GM18511 (cell line): ENCODE data around the gene MRPS12.
"Not testable (repeated sequence)": the region's sequence is repeated elsewhere in the genome, so short reads cannot be mapped to it uniquely, and the experiment has no call there.

Source experiments
- ATAC-seq: cut with Tn5 transposase; IDR thresholded peaks from one replicate; pipeline ENCODE4 v1.9.1; 2021; ENCODE audit warnings: mild to moderate bottlenecking, moderate library complexity; ENCODE audit not compliant: unreplicated experiment

MRPS12 gene

DNA sequence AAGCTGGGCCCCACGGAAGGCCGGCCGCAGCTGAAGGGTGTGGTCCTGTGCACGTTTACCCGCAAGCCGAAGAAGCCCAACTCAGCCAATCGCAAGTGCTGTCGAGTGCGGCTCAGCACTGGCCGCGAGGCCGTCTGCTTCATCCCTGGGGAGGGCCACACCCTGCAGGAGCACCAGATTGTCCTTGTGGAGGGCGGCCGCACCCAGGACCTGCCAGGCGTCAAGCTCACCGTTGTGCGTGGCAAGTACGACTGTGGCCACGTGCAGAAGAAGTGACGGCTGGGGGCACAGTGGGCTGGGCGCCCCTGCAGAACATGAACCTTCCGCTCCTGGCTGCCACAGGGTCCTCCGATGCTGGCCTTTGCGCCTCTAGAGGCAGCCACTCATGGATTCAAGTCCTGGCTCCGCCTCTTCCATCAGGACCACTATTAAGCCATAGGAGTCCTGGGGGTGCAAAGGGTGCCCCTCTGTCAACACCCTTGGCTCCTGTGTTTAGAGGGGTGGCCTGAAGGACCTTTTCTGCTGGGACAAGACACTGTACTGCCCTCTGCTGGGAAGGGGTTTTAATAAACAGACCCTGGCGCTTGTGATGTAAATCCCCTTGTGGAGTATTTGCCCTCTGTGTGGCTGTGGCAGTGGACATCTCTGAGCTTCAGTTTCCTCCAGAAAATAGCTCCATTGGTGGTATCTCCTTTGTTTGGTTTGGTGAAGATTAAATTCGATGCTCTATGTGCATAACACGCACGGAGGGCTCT is 1.9 kb downstream of the MRPS12 start:
- ATAC-seq: no peak

- ATAC-seq: no peak
Observed at GRCh38 chr19:38933544-38933943, 2.8 kb downstream of the MRPS12 start.

GRCh38 chr19:38939957-38940356 is 9.2 kb downstream of the MRPS12 start:
- ATAC-seq: no peak

DNA sequence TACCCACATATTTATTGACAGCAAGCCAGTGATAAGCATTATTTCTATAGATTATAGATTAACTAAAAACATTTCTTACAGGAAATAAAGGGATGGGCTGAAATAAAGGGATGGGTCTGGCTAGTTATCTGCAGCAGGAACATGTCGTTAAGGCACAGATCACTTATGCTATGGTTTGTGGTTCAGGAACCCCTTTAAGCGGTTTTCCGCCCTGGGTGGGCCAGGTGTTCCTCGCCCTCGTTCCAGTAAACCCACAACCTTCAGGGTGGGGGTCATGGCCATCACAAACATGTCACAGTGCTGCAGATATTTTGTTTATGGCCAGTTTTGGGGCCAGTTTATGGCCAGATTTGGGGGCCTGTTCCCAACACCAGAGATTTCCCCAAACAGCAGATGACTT is 10.7 kb downstream of the MRPS12 start:
- not testable (repeated sequence) for ATAC-seq

DNA sequence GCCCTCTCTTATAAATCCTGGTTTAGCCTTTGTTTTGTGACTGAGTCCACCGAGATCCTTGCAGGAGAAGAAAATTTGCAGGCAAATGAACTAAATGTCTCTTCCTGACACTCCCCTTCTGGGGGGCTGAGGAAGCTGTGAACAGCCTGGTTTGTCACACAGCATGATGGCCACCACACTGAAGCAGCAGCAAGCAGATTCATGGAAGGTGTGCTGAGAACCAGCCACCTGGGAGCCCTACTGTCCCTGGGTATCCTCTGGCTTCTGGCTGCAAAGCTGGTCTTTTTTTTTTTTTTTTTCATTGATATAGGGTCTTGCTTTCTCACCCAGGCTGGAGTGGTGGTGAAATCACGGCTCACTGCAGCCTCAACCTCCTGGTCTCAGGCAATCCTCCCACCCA is 11.2 kb downstream of the MRPS12 start:
- no peak for ATAC-seq

GRCh38 chr19:38942471-38943181 is 11.9 kb downstream of the MRPS12 start:
- no peak for ATAC-seq

- ATAC-seq: no peak
Observed at GRCh38 chr19:38944981-38945506, 14.3 kb downstream of the MRPS12 start.

GRCh38 chr19:38945562-38946228 is 15.0 kb downstream of the MRPS12 start:
- no peak for ATAC-seq

DNA sequence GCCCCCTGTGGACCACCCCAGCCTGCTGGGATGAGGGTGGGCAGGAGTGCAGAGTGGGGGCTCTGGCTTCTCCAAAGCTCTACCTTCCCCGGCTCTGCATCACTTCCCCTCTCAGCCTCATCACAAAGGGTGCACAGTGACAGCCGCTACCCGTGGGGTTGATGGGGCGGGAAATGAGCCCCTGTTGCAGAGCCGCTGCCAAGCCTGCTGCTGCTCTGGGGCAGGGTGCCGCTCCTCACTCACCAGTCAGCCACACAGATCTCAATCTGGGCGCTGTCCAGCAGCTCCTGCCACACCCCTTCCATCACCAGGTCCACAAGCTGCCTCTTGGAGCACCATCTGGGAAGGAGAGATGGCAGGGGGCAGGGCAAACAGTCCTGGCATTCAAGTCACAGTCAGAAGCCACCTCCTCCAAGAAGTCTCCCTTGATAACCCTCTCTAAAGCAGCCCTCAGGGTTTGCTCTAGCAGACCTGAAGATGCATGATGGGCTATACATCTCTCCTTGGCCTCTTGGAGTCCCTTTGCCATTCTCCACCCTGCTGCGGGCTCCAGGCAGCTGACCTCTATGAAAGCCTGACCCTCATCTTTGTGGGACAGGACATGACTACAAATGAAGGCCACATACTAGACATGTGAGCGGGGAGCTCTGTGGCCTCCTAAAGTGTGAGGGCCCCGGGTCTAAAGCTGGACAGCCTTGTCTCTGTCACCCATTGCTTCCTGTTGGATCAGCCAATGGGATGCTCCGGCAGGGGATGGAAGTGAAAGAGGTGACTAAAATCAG is 15.7 kb downstream of the MRPS12 start:
- ATAC-seq: no peak

GRCh38 chr19:38949580-38950367 is 19.0 kb downstream of the MRPS12 start:
- no peak for ATAC-seq

DNA sequence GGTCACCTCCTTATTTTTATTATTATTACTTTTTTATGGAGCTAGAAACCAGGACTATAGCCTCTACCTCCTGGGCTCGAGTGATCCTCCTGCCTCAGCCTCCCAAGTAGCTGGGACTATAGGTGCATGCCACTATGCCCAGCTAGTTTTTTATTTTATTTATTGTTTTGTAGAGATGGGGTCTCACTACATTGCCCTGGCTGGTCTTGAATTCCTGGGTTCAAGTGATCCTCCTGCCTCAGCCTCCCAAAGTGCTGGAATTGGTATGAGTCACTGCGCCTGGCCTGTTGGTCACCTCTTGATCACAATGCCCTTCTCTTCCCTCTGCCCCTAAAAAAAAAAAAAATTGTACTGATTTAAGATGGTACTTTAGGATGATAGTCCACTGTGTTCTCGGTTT is 20.4 kb downstream of the MRPS12 start:
- ATAC-seq: no peak

- no peak for ATAC-seq
Observed at GRCh38 chr19:38952395-38953165, 21.8 kb downstream of the MRPS12 start.

GRCh38 chr19:38953677-38954076 is 22.9 kb downstream of the MRPS12 start:
- ATAC-seq: no peak

- no peak for ATAC-seq
Observed at GRCh38 chr19:38956264-38956663, 25.5 kb downstream of the MRPS12 start.

GRCh38 chr19:38958301-38958700 is 27.6 kb downstream of the MRPS12 start:
- ATAC-seq: no peak

GRCh38 chr19:38959618-38960017 is 28.9 kb downstream of the MRPS12 start:
- ATAC-seq: no peak

GRCh38 chr19:38964738-38965137 is 34.0 kb downstream of the MRPS12 start:
- ATAC-seq: no peak

DNA sequence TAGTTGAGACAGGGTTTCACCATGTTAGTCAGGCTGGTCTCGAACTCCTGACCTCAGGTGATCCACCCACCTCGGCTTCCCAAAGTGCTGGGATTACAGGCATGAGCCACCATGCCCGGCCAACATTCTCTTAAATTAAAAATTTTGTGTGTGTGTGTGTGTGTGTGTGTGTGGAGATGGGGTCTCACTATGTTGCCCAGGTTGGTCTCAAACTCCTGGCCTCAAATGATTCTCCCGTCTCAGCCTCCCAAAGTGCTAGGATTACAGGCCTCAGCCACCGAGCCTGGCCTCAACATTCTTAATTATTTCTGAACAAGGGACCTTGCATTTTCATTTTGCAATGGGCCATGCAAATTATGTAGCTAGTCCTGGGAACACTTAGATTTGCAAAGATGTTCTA is 35.4 kb downstream of the MRPS12 start:
- not testable (repeated sequence) for ATAC-seq
